Prostate gland (tissue), 2 donors: ENCODE data around the gene AP3D1. TPM values are rescaled to one million over a fixed set of nuclear protein-coding genes. Genes with fewer than 3 reads are reported as not detected.

ENCODE experiments used
- DNase-seq: peaks from one replicate; pipeline ENCODE4 v3.0.0-alpha.2; 2019; ENCODE audit warnings: low spot score
- H3K27ac ChIP-seq, 2 donors: fragments of 200-600 bp; sonication (generic); 2 replicates each; pipeline ENCODE4 v1.5.1; 2017 to 2019
- H3K27me3 ChIP-seq: fragments of 200-600 bp; sonication (generic); replicated peaks from 2 replicates; pipeline ENCODE4 v1.5.1; 2019; ENCODE audit not compliant: insufficient read depth
- H3K36me3 ChIP-seq, 2 donors: fragments of 200-600 bp; sonication (generic); 1 replicate in 1 of 2; 2 replicates in 1 of 2; pipeline versions ENCODE4 v1.5.1 to v1.8.1; 2017 to 2019
- H3K4me1 ChIP-seq: fragments of 200-600 bp; sonication (generic); replicated peaks from 2 replicates; pipeline ENCODE4 v1.5.1; 2019
- H3K4me3 ChIP-seq, 2 donors: fragments of 200-600 bp; sonication (generic); 2 replicates each; pipeline ENCODE4 v1.5.1; 2017 to 2019
- H3K9me3 ChIP-seq: fragments of 200-600 bp; sonication (generic); 2 replicates; pipeline ENCODE4 v1.5.1; 2017
- POLR2A ChIP-seq: fragments of 450-650 bp; IDR thresholded peaks from one replicate; pipeline ENCODE4 v1.6.1; 2016; ENCODE audit warnings: antibody characterized with exemption, mild to moderate bottlenecking
- POLR2AphosphoS5 ChIP-seq: sonication (generic); formaldehyde crosslinking; IDR thresholded peaks from one replicate; pipeline ENCODE4 v1.6.1; 2017; ENCODE audit warnings: antibody characterized with exemption
- WGBS: methylation state at CpG from one replicate; pipeline ENCODE4 v1.1.5; 2018; 5-methylcytosine and 5-hydroxymethylcytosine counted together
- intact Hi-C: fragments of 100-400 bp; cut with DNase I; formaldehyde crosslinking; loops from one replicate; pipeline ENCODE4 v1.14.2; 2022
- total RNA-seq, 2 donors: library from RNA; depleted of rRNA; stranded (reverse); fragments of >200 nt; gene quantifications; one replicate each; pipeline ENCODE4 v1.1.0, GENCODE V29; 2016
- TF ChIP-seq, protein P1 (sequence below), 4 experiments: fragments of 200-600 bp in 2 of 4; fragments of 450-650 bp in 2 of 4; sonication (generic) in 2 of 4; IDR thresholded peaks; 1 replicate in 3 of 4; 2 replicates in 1 of 4; pipeline ENCODE4 v1.5.1; 2016 to 2019; ENCODE audit warnings: antibody characterized with exemption in 4 of 4, mild to moderate bottlenecking in 2 of 4, moderate library complexity in 2 of 4

Gene AP3D1
- total RNA-seq, 2 donors from 2014 or later = 115 to 178 TPM

DNA sequence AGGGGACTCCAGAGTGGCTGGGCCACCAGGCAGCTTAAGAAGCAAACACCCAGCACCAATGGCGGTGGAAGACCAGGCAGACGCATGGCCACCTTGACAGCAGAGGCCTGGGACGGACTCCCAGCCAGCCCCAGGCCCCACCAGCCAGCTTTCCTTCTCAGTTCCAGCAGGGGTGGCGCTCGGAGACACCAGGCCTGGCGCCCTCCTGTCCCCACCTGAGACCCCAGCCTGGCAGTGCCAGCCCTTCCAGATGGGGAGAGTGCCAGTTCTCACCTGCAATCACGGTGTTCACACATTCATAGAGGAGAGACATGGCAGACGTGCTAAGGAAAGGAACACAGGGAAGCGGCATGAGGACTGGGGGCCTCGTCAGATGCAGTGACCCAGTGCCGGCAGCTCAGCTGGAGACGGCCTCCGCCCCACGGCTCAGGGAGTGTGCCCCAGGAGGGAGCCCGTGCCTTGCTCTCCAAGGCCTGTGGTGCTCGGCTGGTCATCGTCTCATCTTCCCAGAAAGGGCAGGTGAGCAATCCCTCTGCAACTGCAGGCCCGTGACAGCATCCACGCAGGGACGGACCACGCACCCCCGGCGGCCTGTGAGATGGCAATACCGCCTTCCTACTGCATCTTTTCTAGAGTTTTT lies 24.4 kb downstream of the AP3D1 start:
- intact Hi-C loops = no loop called here
- Histone ChIP-seq H3K36me3 (peaks cover 5 to 16% of the 10 kb centered on the region in 2 donors), H3K9me3 (no peaks in the 10 kb centered on the region), H3K27ac (no peak overlapping the region), H3K27me3 (no peaks in the 10 kb centered on the region), H3K4me1 (no peaks in the 10 kb centered on the region), H3K4me3 (no peak overlapping the region)
- WGBS = 91% methylated on average over 24 of the region's 24 CpGs
- no peak for DNase-seq
- TF ChIP-seq POLR2AphosphoS5 (no peak), POLR2A (no peak)
- TF ChIP-seq, protein P1, sequence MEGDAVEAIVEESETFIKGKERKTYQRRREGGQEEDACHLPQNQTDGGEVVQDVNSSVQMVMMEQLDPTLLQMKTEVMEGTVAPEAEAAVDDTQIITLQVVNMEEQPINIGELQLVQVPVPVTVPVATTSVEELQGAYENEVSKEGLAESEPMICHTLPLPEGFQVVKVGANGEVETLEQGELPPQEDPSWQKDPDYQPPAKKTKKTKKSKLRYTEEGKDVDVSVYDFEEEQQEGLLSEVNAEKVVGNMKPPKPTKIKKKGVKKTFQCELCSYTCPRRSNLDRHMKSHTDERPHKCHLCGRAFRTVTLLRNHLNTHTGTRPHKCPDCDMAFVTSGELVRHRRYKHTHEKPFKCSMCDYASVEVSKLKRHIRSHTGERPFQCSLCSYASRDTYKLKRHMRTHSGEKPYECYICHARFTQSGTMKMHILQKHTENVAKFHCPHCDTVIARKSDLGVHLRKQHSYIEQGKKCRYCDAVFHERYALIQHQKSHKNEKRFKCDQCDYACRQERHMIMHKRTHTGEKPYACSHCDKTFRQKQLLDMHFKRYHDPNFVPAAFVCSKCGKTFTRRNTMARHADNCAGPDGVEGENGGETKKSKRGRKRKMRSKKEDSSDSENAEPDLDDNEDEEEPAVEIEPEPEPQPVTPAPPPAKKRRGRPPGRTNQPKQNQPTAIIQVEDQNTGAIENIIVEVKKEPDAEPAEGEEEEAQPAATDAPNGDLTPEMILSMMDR (IDR thresholded peaks at IDR 0.05) = no peak

DNA sequence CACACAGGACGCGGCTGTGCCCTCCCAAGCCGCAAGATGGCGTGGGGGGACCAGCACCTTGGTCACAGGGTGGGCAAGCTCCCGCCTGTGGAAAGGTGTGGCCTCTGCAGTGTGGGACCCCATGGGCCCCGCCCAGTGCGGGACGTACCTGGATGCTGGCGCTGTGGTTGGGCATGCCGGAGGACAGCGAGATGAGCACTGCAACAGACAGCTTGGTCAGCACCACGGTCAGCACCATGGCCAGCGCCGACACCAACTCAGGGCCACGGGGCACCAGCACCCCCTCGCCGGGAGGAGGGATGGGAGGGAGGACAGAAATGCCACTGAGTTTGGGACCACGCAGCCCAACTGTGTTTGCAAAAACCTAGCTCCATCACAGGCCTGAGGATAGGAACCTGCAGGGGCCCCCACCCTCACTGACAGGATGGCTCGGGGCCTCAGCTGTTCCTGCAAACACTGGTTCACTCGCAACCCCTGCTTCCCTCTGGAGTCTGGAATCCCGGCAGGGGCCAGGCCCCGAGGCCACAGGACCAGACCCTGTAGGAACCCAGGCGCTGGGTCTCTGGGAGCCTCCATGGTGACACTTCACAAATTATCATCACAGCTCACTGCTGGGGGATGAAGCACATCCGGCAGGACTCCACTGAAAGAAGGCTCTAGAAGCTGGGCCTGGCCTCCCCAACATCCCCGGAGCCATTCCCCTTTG lies 27.5 kb downstream of the AP3D1 start:
- Histone ChIP-seq H3K36me3 (peaks cover 16 to 24% of the 10 kb centered on the region in 2 donors), H3K27me3 (no peaks in the 10 kb centered on the region), H3K4me1 (no peaks in the 10 kb centered on the region), H3K4me3 (no peak overlapping the region), H3K9me3 (no peaks in the 10 kb centered on the region), H3K27ac (no peak overlapping the region)
- no peak for DNase-seq
- 81% methylated on average over 20 of the region's 25 CpGs for WGBS
- TF ChIP-seq, protein P1 (IDR thresholded peaks at IDR 0.05) = no peak
- TF ChIP-seq POLR2A = no peak
- TF ChIP-seq POLR2AphosphoS5 = no peak
- intact Hi-C loops = no loop called here

DNA sequence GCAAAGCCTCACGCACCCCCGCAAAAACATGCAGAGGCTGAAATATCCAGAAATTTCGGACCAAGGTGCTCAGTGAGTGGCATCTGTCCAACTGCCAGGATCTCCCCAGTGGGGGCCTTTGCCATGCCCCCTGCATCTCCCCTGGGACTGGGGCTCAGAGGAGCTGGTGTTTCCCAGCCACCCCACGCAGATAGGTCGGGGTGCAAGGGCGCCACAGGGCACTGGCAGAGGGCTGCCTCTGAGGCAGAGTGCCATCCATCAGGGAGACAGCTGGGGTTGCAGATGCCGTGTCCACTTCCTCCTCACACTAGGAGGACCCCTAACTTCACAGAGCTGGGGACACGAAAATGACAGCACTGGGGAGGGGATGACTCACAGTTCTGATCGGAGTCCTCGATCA lies 28.4 kb downstream of the AP3D1 start:
- Histone ChIP-seq H3K4me3 (no peak overlapping the region), H3K27ac (no peak overlapping the region), H3K4me1 (no peaks in the 10 kb centered on the region), H3K27me3 (no peaks in the 10 kb centered on the region), H3K9me3 (no peaks in the 10 kb centered on the region), H3K36me3 (peaks cover 16 to 32% of the 10 kb centered on the region in 2 donors)
- WGBS = 95% methylated on average over 10 of the region's 10 CpGs
- DNase-seq = no peak
- TF ChIP-seq POLR2A (no peak), POLR2AphosphoS5 (no peak)
- TF ChIP-seq, protein P1 (IDR thresholded peaks at IDR 0.05) = no peak
- intact Hi-C loops = no loop called here

DNA sequence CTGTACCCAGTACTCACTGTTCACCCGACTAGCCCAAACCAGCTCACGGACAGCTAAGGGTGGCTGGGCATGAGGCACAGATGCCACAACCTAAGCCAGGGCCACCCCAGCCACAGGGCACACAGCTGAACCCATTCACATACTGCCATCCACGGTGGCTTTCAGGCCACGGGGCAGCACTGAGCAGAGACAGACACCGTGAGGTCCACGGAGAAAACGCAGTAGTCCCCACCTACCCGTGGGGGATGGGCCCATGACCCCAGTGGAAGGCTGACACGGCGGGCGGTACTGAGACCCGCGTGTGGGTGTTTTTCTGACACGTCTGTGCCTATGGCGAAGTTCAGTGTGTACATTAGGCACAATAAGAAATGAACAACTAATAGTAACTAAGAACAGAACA lies 29.1 kb downstream of the AP3D1 start:
- Histone ChIP-seq H3K4me3 (no peak overlapping the region), H3K4me1 (no peaks in the 10 kb centered on the region), H3K27ac (no peak overlapping the region), H3K9me3 (no peaks in the 10 kb centered on the region), H3K36me3 (peaks cover 21 to 34% of the 10 kb centered on the region in 2 donors), H3K27me3 (no peaks in the 10 kb centered on the region)
- intact Hi-C loops = no loop called here
- TF ChIP-seq POLR2AphosphoS5 = no peak
- TF ChIP-seq, protein P1 (IDR thresholded peaks at IDR 0.05) = no peak
- no peak for TF ChIP-seq POLR2A
- 88% methylated on average over 15 of the region's 15 CpGs for WGBS
- no peak for DNase-seq
